Measurements from ENCODE around the gene POU3F3. TPM values are rescaled to one million over a fixed set of nuclear protein-coding genes. Genes with fewer than 3 reads are reported as not detected.

The POU3F3 gene
- total RNA-seq, 1 experiment from 2014 or later, result 0.36 TPM

- no peak for ATAC-seq
- BruUV-seq (replicated peaks), result no TSS peak
- intact Hi-C loops (cut with micrococcal nuclease; ENCODE audit: unreplicated experiment), result no loop called here
Measured at GRCh38 chr2:104826016-104826415, 27.9 kb upstream of the POU3F3 start.

GRCh38 chr2:104831742-104832141 lies 22.2 kb upstream of the POU3F3 start:
- CTCF ChIA-PET, result no interaction called here
- H3K4me3 ChIP-seq (ENCODE audit: low read depth in 2 of 2, low read length in 2 of 2), result no peak overlapping the region
- H3K4me1 ChIP-seq (ENCODE audit: control insufficient read depth, insufficient read depth, low read length), result no peaks in the 10 kb centered on the region
- H3K36me3 ChIP-seq (ENCODE audit: control insufficient read depth, insufficient read depth, low read length), result no peaks in the 10 kb centered on the region
- POLR2A ChIA-PET, result no interaction called here
- in situ Hi-C loops (cut with HindIII; ENCODE audit: low pct_unique_long_range_greater_than_20kb, low sequenced_read_pairs), result no loop called here
- no peak overlapping the region for H3K27ac ChIP-seq (ENCODE audit: low read length)
- no TSS peak for BruUV-seq (replicated peaks)
- peaks cover 2% of the 10 kb centered on the region; the same call in 1 of the 2 replicates for H3K27me3 ChIP-seq (ENCODE audit: control insufficient read depth, insufficient read depth, low read length)
- intact Hi-C loops (cut with micrococcal nuclease; ENCODE audit: unreplicated experiment), result no loop called here
- H3K9me3 ChIP-seq (ENCODE audit: control insufficient read depth, insufficient read depth, low read depth, low read length), result no peaks in the 10 kb centered on the region
- no peak for DNase-seq (ENCODE audit: low read depth, low spot score)
- TF ChIP-seq REST (IDR thresholded peaks at IDR 0.05; ENCODE audit: insufficient read depth in 1 of 2, low read depth in 2 of 2, low read length in 1 of 2) (no peak), SIN3A (IDR thresholded peaks at IDR 0.05; ENCODE audit: borderline replicate concordance, insufficient read depth, low read depth, low read length) (no peak), POLR2AphosphoS5 (IDR thresholded peaks at IDR 0.05; ENCODE audit: low read depth, low read length) (no peak), TCF7L2 (IDR thresholded peaks at IDR 0.05; ENCODE audit: low read depth, low read length) (no peak)
- TF ChIP-seq, protein P1, sequence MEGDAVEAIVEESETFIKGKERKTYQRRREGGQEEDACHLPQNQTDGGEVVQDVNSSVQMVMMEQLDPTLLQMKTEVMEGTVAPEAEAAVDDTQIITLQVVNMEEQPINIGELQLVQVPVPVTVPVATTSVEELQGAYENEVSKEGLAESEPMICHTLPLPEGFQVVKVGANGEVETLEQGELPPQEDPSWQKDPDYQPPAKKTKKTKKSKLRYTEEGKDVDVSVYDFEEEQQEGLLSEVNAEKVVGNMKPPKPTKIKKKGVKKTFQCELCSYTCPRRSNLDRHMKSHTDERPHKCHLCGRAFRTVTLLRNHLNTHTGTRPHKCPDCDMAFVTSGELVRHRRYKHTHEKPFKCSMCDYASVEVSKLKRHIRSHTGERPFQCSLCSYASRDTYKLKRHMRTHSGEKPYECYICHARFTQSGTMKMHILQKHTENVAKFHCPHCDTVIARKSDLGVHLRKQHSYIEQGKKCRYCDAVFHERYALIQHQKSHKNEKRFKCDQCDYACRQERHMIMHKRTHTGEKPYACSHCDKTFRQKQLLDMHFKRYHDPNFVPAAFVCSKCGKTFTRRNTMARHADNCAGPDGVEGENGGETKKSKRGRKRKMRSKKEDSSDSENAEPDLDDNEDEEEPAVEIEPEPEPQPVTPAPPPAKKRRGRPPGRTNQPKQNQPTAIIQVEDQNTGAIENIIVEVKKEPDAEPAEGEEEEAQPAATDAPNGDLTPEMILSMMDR (IDR thresholded peaks at IDR 0.05), result no peak
- ATAC-seq, result no peak

More at GRCh38 chr2:104826016-104826415, 27.9 kb upstream of the POU3F3 start:
- H3K36me3 ChIP-seq (ENCODE audit: control insufficient read depth, insufficient read depth, low read length), result no peaks in the 10 kb centered on the region
- TF ChIP-seq SIN3A (IDR thresholded peaks at IDR 0.05; ENCODE audit: borderline replicate concordance, insufficient read depth, low read depth, low read length) (no peak), POLR2AphosphoS5 (IDR thresholded peaks at IDR 0.05; ENCODE audit: low read depth, low read length) (no peak), REST (IDR thresholded peaks at IDR 0.05; ENCODE audit: insufficient read depth in 1 of 2, low read depth in 2 of 2, low read length in 1 of 2) (no peak), TCF7L2 (IDR thresholded peaks at IDR 0.05; ENCODE audit: low read depth, low read length) (no peak)
- TF ChIP-seq, protein P1 (IDR thresholded peaks at IDR 0.05), result no peak
- DNase-seq (ENCODE audit: low read depth, low spot score), result no peak
- H3K27me3 ChIP-seq (ENCODE audit: control insufficient read depth, insufficient read depth, low read length), result no peaks in the 10 kb centered on the region
- no peaks in the 10 kb centered on the region for H3K4me1 ChIP-seq (ENCODE audit: control insufficient read depth, insufficient read depth, low read length)
- H3K27ac ChIP-seq (ENCODE audit: low read length), result no peak overlapping the region
- POLR2A ChIA-PET, result no interaction called here
- CTCF ChIA-PET, result no interaction called here
- in situ Hi-C loops (cut with HindIII; ENCODE audit: low pct_unique_long_range_greater_than_20kb, low sequenced_read_pairs), result no loop called here
- H3K4me3 ChIP-seq (ENCODE audit: low read depth in 2 of 2, low read length in 2 of 2), result no peak overlapping the region
- no peaks in the 10 kb centered on the region for H3K9me3 ChIP-seq (ENCODE audit: control insufficient read depth, insufficient read depth, low read depth, low read length)

Data from Panc1 (cell line).